Neural cell (in vitro differentiated cells): Measurements from ENCODE around the gene RASAL1. TPM values are rescaled to one million over a fixed set of nuclear protein-coding genes. Genes with fewer than 3 reads are reported as not detected.

Experiments used
- H2AFZ ChIP-seq: fragments of 200-600, 300-800 bp; sonication (generic), shearing (Covaris generic); 2 replicates; pipeline ENCODE4 v1.6.0; 2014; ENCODE audit warnings: low read depth, mild to moderate bottlenecking, antibody characterized with exemption, low read length, moderate library complexity
- H3F3A ChIP-seq: fragments of 200-600 bp; shearing (Covaris generic); 2 replicates; pipeline ENCODE4 v1.6.1; 2016; ENCODE audit warnings: mild to moderate bottlenecking, moderate library complexity, mixed read lengths, antibody characterized with exemption, low read length; ENCODE audit not compliant: insufficient read depth, poor library complexity, severe bottlenecking
- H3K27ac ChIP-seq: fragments of 200-600, 300-800 bp; sonication (generic), shearing (Covaris generic); 2 replicates; pipeline ENCODE4 v1.5.1; 2014; ENCODE audit warnings: mild to moderate bottlenecking, low read length, moderate library complexity
- H3K27me3 ChIP-seq: fragments of 300-800, 200-600 bp; sonication (generic), shearing (Covaris generic); 2 replicates; pipeline ENCODE4 v1.6.0; 2014; ENCODE audit warnings: mild to moderate bottlenecking, low read depth, low read length, moderate library complexity; ENCODE audit not compliant: insufficient read depth
- H3K36me3 ChIP-seq: fragments of 300-800, 200-600 bp; sonication (generic), shearing (Covaris generic); 2 replicates; pipeline ENCODE4 v1.5.1; 2014; ENCODE audit warnings: mild to moderate bottlenecking, antibody characterized with exemption, low read length, moderate library complexity; ENCODE audit not compliant: insufficient read depth
- H3K4me2 ChIP-seq: fragments of 300-800, 200-600 bp; sonication (generic), shearing (Covaris generic); 2 replicates; pipeline ENCODE4 v1.6.0; 2014; ENCODE audit warnings: mild to moderate bottlenecking, low read length
- H3K4me3 ChIP-seq: fragments of 300-800, 200-600 bp; sonication (generic), shearing (Covaris generic); 2 replicates; pipeline ENCODE4 v1.5.1; 2014; ENCODE audit warnings: mild to moderate bottlenecking, low read length, moderate library complexity
- H3K79me2 ChIP-seq: fragments of 200-600 bp; shearing (Covaris generic); replicated peaks from 2 replicates; pipeline ENCODE4 v1.6.0; 2014; ENCODE audit warnings: mild to moderate bottlenecking, low read length, moderate library complexity; ENCODE audit not compliant: insufficient read depth
- H3K9ac ChIP-seq: fragments of 300-800, 200-600 bp; sonication (generic), shearing (Covaris generic); 2 replicates; pipeline ENCODE4 v1.6.1; 2016; ENCODE audit warnings: mild to moderate bottlenecking, low read length, mixed read lengths
- H3K9me2 ChIP-seq: fragments of 200-600 bp; shearing (Covaris generic); 2 replicates; pipeline ENCODE4 v1.6.1; 2016; ENCODE audit warnings: mild to moderate bottlenecking, low read length, mixed read lengths; ENCODE audit not compliant: insufficient read depth
- H3K9me3 ChIP-seq: fragments of 200-600, 300-800 bp; sonication (generic), shearing (Covaris generic); 2 replicates; pipeline ENCODE4 v1.6.1; 2016; ENCODE audit warnings: mild to moderate bottlenecking, mixed run types, low read length, moderate library complexity, mixed read lengths
- H4K20me1 ChIP-seq: fragments of 200-600 bp; shearing (Covaris generic); 2 replicates; pipeline ENCODE4 v1.6.1; 2016; ENCODE audit warnings: mild to moderate bottlenecking, mixed run types; ENCODE audit not compliant: insufficient read depth
- CTCF ChIP-seq: fragments of 450-650 bp; IDR thresholded peaks from 2 replicates; pipeline ENCODE4 v1.5.1; 2014; ENCODE audit warnings: antibody characterized with exemption, mild to moderate bottlenecking, moderate library complexity; ENCODE audit not compliant: poor library complexity, severe bottlenecking
- EP300 ChIP-seq: fragments of 450-650 bp; conservative IDR thresholded peaks from 2 replicates; pipeline ENCODE4 v1.6.1; 2014; ENCODE audit warnings: antibody characterized with exemption, mild to moderate bottlenecking, moderate library complexity; ENCODE audit not compliant: poor library complexity, severe bottlenecking
- EZH2 ChIP-seq: fragments of 200-600, 300-800 bp; shearing (Covaris generic), sonication (generic); IDR thresholded peaks from 2 replicates; pipeline ENCODE4 v1.6.1; 2014; ENCODE audit warnings: antibody characterized with exemption, low read length, borderline replicate concordance, mild to moderate bottlenecking; ENCODE audit not compliant: insufficient read depth, poor library complexity, severe bottlenecking
- MXI1 ChIP-seq: fragments of 450-650 bp; conservative IDR thresholded peaks from 2 replicates; pipeline ENCODE4 v1.6.1; 2014; ENCODE audit warnings: antibody characterized with exemption, mild to moderate bottlenecking; ENCODE audit not compliant: poor library complexity, severe bottlenecking
- POLR2AphosphoS5 ChIP-seq: IDR thresholded peaks from 2 replicates; pipeline ENCODE4 v1.6.1; 2012
- RAD21 ChIP-seq: fragments of 450-650 bp; conservative IDR thresholded peaks from 2 replicates; pipeline ENCODE4 v1.6.1; 2014; ENCODE audit warnings: antibody characterized with exemption, mild to moderate bottlenecking, moderate library complexity
- REST ChIP-seq: IDR thresholded peaks from 2 replicates; pipeline ENCODE4 v1.6.1; 2012; ENCODE audit warnings: borderline replicate concordance
- SMC3 ChIP-seq: fragments of 450-650 bp; conservative IDR thresholded peaks from 2 replicates; pipeline ENCODE4 v1.6.1; 2014; ENCODE audit warnings: antibody characterized with exemption, mild to moderate bottlenecking, moderate library complexity; ENCODE audit not compliant: poor library complexity
- TAF1 ChIP-seq: IDR thresholded peaks from 2 replicates; pipeline ENCODE4 v1.6.1; 2012; ENCODE audit warnings: low read depth
- polyA plus RNA-seq: library from polyadenylated mRNA; depleted of rRNA; stranded (reverse); fragments of >200 nt; gene quantifications from 2 replicates; pipeline ENCODE4 v1.2.3, GENCODE V29; 2014

Gene RASAL1
- polyA plus RNA-seq, 1 donor from 2014 or later = 0.15 TPM

DNA sequence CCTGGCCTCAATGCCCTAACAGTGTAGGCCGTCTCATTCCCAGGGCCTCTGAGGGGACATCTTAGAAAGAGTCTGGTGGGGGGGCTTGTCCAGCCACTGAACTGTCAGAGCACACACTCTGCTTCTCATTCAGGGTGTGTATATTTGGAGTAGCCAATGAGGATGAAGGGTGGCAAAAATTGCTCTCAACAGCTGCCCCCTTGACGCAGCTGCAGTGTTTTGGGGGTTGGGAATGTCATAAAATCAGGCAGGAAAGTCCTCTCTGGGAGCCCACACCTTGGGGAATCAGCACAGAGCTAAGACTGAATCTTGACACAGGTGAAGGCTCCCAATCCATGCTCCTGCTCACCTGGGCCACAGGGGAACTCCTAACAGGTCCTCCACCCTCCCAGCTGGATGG, 1.5 kb downstream of the RASAL1 start:
- Histone ChIP-seq H3K27ac (no peak overlapping the region), H3K4me2 (no peak overlapping the region), H3K4me3 (no peak overlapping the region), H3K79me2 (no peaks in the 10 kb centered on the region), H3K9me3 (no peaks in the 10 kb centered on the region), H3K9ac (no peak overlapping the region), H3K9me2 (no peaks in the 10 kb centered on the region), H2AFZ (no peak overlapping the region), H3K27me3 (peaks cover 28% of the 10 kb centered on the region), H4K20me1 (no peaks in the 10 kb centered on the region), H3F3A (no peaks in the 10 kb centered on the region), H3K36me3 (no peaks in the 10 kb centered on the region)
- TF ChIP-seq EZH2 (no peak), MXI1 (no peak), POLR2AphosphoS5 (no peak), TAF1 (no peak), SMC3 (no peak), EP300 (no peak), REST (no peak), RAD21 (no peak), CTCF (no peak)

GRCh38 chr12:113133666-113134065, 1.9 kb downstream of the RASAL1 start:
- H3K9ac ChIP-seq = no peak overlapping the region
- H3K9me3 ChIP-seq = no peaks in the 10 kb centered on the region
- H3K27me3 ChIP-seq = peaks cover 28% of the 10 kb centered on the region
- H3K79me2 ChIP-seq = no peaks in the 10 kb centered on the region
- H4K20me1 ChIP-seq = no peaks in the 10 kb centered on the region
- no peaks in the 10 kb centered on the region for H3K36me3 ChIP-seq
- no peak overlapping the region for H3K27ac ChIP-seq
- H3K9me2 ChIP-seq = no peaks in the 10 kb centered on the region
- no peak overlapping the region for H3K4me3 ChIP-seq
- no peak overlapping the region for H2AFZ ChIP-seq
- no peaks in the 10 kb centered on the region for H3F3A ChIP-seq
- H3K4me2 ChIP-seq = no peak overlapping the region
- TF ChIP-seq MXI1 (no peak), POLR2AphosphoS5 (no peak), SMC3 (no peak), RAD21 (no peak), TAF1 (no peak), CTCF (no peak), EZH2 (no peak), EP300 (no peak)
